Fibroblast of lung (primary cell): ENCODE data around the gene ABL1. TPM values are rescaled to one million over a fixed set of nuclear protein-coding genes. Genes with fewer than 3 reads are reported as not detected.

Experiments used
- DNase-seq, 2 donors: peaks; one replicate each; pipeline versions ENCODE4 v3.0.0 to v3.0.0-alpha.2; 2010; ENCODE audit warnings: low read depth in 2 of 2
- H2AFZ ChIP-seq: 2 replicates; pipeline ENCODE4 v1.5.1; 2012; ENCODE audit warnings: low read length, control low read depth, inconsistent platforms
- H3K27ac ChIP-seq: 2 replicates; pipeline ENCODE4 v1.5.1; 2011; ENCODE audit warnings: low read length, control low read depth; ENCODE audit not compliant: insufficient read depth
- H3K27me3 ChIP-seq: 2 replicates; pipeline ENCODE4 v1.5.1; 2011; ENCODE audit warnings: mild to moderate bottlenecking, low read length; ENCODE audit not compliant: control insufficient read depth, insufficient read depth
- H3K36me3 ChIP-seq: 2 replicates; pipeline ENCODE4 v1.5.1; 2011; ENCODE audit warnings: low read length; ENCODE audit not compliant: control insufficient read depth, insufficient read depth
- H3K4me1 ChIP-seq: 2 replicates; pipeline ENCODE4 v1.5.1; 2011; ENCODE audit warnings: low read length; ENCODE audit not compliant: control insufficient read depth, insufficient read depth; ENCODE audit errors: extremely low read depth
- H3K4me2 ChIP-seq: 2 replicates; pipeline ENCODE4 v1.5.1; 2011; ENCODE audit warnings: low read length, control low read depth; ENCODE audit not compliant: insufficient read depth; ENCODE audit errors: extremely low read depth
- H3K4me3 ChIP-seq, 4 experiments: fragments of 200-600 bp in 1 of 4; sonication (generic) in 1 of 4; replicated peaks in 1 of 4; 2 replicates each; pipeline ENCODE4 v1.5.1; 2011 to 2016; ENCODE audit warnings: low read length in 4 of 4, low read depth in 3 of 4, mild to moderate bottlenecking in 3 of 4, control low read depth in 2 of 4, inconsistent platforms in 1 of 4, mixed read lengths in 1 of 4; ENCODE audit not compliant: insufficient read depth in 1 of 4; ENCODE audit errors: control extremely low read depth in 1 of 4
- H3K79me2 ChIP-seq: 2 replicates; pipeline ENCODE4 v1.5.1; 2012; ENCODE audit warnings: mild to moderate bottlenecking, low read length, inconsistent platforms; ENCODE audit not compliant: control insufficient read depth, insufficient read depth
- H3K9ac ChIP-seq: 2 replicates; pipeline ENCODE4 v1.5.1; 2011; ENCODE audit warnings: mild to moderate bottlenecking, low read length, control low read depth; ENCODE audit not compliant: insufficient read depth
- H3K9me3 ChIP-seq: 2 replicates; pipeline ENCODE4 v1.5.1; 2012; ENCODE audit warnings: low read depth, low read length; ENCODE audit not compliant: control insufficient read depth, insufficient read depth
- H4K20me1 ChIP-seq: 2 replicates; pipeline ENCODE4 v1.5.1; 2011; ENCODE audit warnings: low read length; ENCODE audit not compliant: control insufficient read depth, insufficient read depth; ENCODE audit errors: extremely low read depth
- CTCF ChIP-seq, 2 donors: IDR thresholded peaks in 1 of 2; conservative IDR thresholded peaks in 1 of 2; 1 replicate in 1 of 2; 2 replicates in 1 of 2; pipeline ENCODE4 v1.5.1; 2011 to 2012; ENCODE audit warnings: low read length in 2 of 2, control low read depth in 1 of 2, inconsistent platforms in 1 of 2, low read depth in 1 of 2, mild to moderate bottlenecking in 1 of 2
- EZH2 ChIP-seq: IDR thresholded peaks from 2 replicates; pipeline ENCODE4 v1.5.1; 2012; ENCODE audit warnings: low read length, control low read depth, mild to moderate bottlenecking; ENCODE audit errors: missing control alignments
- polyA plus RNA-seq, 2 donors: library from polyadenylated mRNA; depleted of rRNA in 1 of 2; stranded (reverse) in 1 of 2; unstranded in 1 of 2; fragments of >200 nt; gene quantifications; 2 replicates each; pipeline ENCODE4 v1.2.1, GENCODE V29; 2011 to 2012; ENCODE audit warnings: missing spikeins in 1 of 2
- total RNA-seq: library from RNA; depleted of rRNA; stranded (reverse); fragments of >200 nt; gene quantifications from 2 replicates; pipeline ENCODE4 v1.2.1, GENCODE V29; 2014

Gene ABL1
- total and polyA plus RNA-seq, 2 donors (not counting 1 experiment from before 2014, with no cell fraction given), result 46.6 to 65.4 TPM

GRCh38 chr9:130933114-130934046 is 98.3 kb downstream of the ABL1 start:
- H3K27ac ChIP-seq, result peak overlapping the region; percentile 83
- H3K9ac ChIP-seq, result peak overlapping the region; percentile 48
- no peak overlapping the region for H2AFZ ChIP-seq
- H3K4me3 ChIP-seq, result peak overlapping the region in 2 of 4 experiments; percentile 8 to 12
- H3K79me2 ChIP-seq, result no peaks in the 10 kb centered on the region
- no peaks in the 10 kb centered on the region for H3K27me3 ChIP-seq
- H4K20me1 ChIP-seq, result no peaks in the 10 kb centered on the region
- TF ChIP-seq CTCF (conservative IDR thresholded peaks at IDR 0.05 in 1 of 2, IDR thresholded peaks at IDR 0.05 in 1 of 2; ENCODE audit: low read depth in 1 of 2, low read length in 2 of 2) (no peak), EZH2 (no peak)
- H3K4me1 ChIP-seq, result peaks cover 57% of the 10 kb centered on the region
- no peaks in the 10 kb centered on the region for H3K9me3 ChIP-seq
- DNase-seq, result peak; percentile 81 to 83
- peak overlapping the region; percentile 38 for H3K4me2 ChIP-seq
- no peaks in the 10 kb centered on the region for H3K36me3 ChIP-seq

GRCh38 chr9:130934246-130934645 is 99.2 kb downstream of the ABL1 start:
- no peaks in the 10 kb centered on the region for H3K36me3 ChIP-seq
- no peak overlapping the region for H3K9ac ChIP-seq
- no peak for TF ChIP-seq CTCF (conservative IDR thresholded peaks at IDR 0.05 in 1 of 2, IDR thresholded peaks at IDR 0.05 in 1 of 2; ENCODE audit: low read depth in 1 of 2, low read length in 2 of 2)
- no peak for TF ChIP-seq EZH2
- no peaks in the 10 kb centered on the region for H3K9me3 ChIP-seq
- H3K27ac ChIP-seq, result peak overlapping the region; percentile 83
- H3K4me1 ChIP-seq, result peaks cover 50% of the 10 kb centered on the region
- no peak for DNase-seq
- H3K27me3 ChIP-seq, result no peaks in the 10 kb centered on the region
- no peak overlapping the region for H3K4me3 ChIP-seq
- no peak overlapping the region for H2AFZ ChIP-seq
- no peaks in the 10 kb centered on the region for H4K20me1 ChIP-seq
- H3K79me2 ChIP-seq, result no peaks in the 10 kb centered on the region
- H3K4me2 ChIP-seq, result no peak overlapping the region

GRCh38 chr9:130934702-130935647 is 99.9 kb downstream of the ABL1 start:
- no peak overlapping the region for H2AFZ ChIP-seq
- no peak overlapping the region for H3K9ac ChIP-seq
- peak overlapping the region; percentile 70 for H3K27ac ChIP-seq
- no peak for TF ChIP-seq EZH2
- no peak for TF ChIP-seq CTCF (conservative IDR thresholded peaks at IDR 0.05 in 1 of 2, IDR thresholded peaks at IDR 0.05 in 1 of 2; ENCODE audit: low read depth in 1 of 2, low read length in 2 of 2)
- DNase-seq, result peak in 1 of 2 donors; percentile 31
- no peaks in the 10 kb centered on the region for H3K9me3 ChIP-seq
- H3K4me3 ChIP-seq, result no peak overlapping the region
- no peaks in the 10 kb centered on the region for H3K36me3 ChIP-seq
- H3K4me2 ChIP-seq, result no peak overlapping the region
- no peaks in the 10 kb centered on the region for H3K79me2 ChIP-seq
- H4K20me1 ChIP-seq, result no peaks in the 10 kb centered on the region
- H3K27me3 ChIP-seq, result no peaks in the 10 kb centered on the region
- peaks cover 50% of the 10 kb centered on the region for H3K4me1 ChIP-seq
